ENCODE data around the gene ADORA2B.

DNA sequence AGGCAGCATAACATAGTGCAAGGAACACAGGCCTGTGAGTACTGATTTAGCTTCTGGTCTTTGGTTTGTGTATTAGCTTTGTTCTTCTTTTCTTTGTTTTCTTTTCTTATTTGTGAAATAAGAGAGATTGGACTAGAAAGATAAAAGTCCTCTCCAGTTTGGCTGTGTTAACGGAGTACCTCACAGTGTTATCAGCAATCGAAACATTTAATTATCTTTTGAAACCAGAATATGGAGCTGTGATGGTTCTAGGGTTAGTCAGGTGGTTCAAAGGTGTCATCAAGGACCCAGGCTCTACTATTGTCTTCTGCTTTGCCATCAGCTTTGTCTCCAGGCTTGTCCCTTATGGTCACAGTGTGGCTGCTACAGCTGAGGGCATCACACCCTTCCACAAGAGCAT, 25.6 kb downstream of the ADORA2B start:
- TF ChIP-seq, protein P1, sequence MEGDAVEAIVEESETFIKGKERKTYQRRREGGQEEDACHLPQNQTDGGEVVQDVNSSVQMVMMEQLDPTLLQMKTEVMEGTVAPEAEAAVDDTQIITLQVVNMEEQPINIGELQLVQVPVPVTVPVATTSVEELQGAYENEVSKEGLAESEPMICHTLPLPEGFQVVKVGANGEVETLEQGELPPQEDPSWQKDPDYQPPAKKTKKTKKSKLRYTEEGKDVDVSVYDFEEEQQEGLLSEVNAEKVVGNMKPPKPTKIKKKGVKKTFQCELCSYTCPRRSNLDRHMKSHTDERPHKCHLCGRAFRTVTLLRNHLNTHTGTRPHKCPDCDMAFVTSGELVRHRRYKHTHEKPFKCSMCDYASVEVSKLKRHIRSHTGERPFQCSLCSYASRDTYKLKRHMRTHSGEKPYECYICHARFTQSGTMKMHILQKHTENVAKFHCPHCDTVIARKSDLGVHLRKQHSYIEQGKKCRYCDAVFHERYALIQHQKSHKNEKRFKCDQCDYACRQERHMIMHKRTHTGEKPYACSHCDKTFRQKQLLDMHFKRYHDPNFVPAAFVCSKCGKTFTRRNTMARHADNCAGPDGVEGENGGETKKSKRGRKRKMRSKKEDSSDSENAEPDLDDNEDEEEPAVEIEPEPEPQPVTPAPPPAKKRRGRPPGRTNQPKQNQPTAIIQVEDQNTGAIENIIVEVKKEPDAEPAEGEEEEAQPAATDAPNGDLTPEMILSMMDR (IDR thresholded peaks at IDR 0.05; ENCODE audit: control extremely low read depth in 1 of 3, insufficient read depth in 1 of 3, low read depth in 1 of 3, low read length in 3 of 3) = no peak
- no peak for TF ChIP-seq JUND (IDR thresholded peaks at IDR 0.05; ENCODE audit: low read length)
- TF ChIP-seq POLR2A (IDR thresholded peaks at IDR 0.05; ENCODE audit: control extremely low read depth in 1 of 2, low read depth in 2 of 2, low read length in 2 of 2) = no peak
